HG02588 (cell line): ENCODE data around the gene PGM2.
"Not testable (repeated sequence)": the region's sequence is repeated elsewhere in the genome, so short reads cannot be mapped to it uniquely, and the experiment has no call there.

Source experiments
- ATAC-seq: cut with Tn5 transposase; IDR thresholded peaks from one replicate; pipeline ENCODE4 v1.9.1; 2021; ENCODE audit warnings: mild to moderate bottlenecking, moderate library complexity; ENCODE audit not compliant: unreplicated experiment

PGM2 gene

GRCh38 chr4:37816719-37817118 lies 9.8 kb upstream of the PGM2 start:
- no peak for ATAC-seq

- no peak for ATAC-seq
Measured at GRCh38 chr4:37818752-37819151, 7.7 kb upstream of the PGM2 start.

GRCh38 chr4:37820458-37820857 lies 6.0 kb upstream of the PGM2 start:
- ATAC-seq = not testable (repeated sequence)

- ATAC-seq = no peak
Measured at GRCh38 chr4:37821953-37822605, 4.4 kb upstream of the PGM2 start.

- ATAC-seq = not testable (repeated sequence)
Measured at GRCh38 chr4:37825501-37825900, 985 bp upstream of the PGM2 start.

GRCh38 chr4:37825968-37826294 lies 555 bp upstream of the PGM2 start:
- ATAC-seq = peak; percentile 9

GRCh38 chr4:37827030-37827685 lies 672 bp downstream of the PGM2 start:
- peak; percentile 40 for ATAC-seq

GRCh38 chr4:37827802-37828321 lies 1.4 kb downstream of the PGM2 start:
- no peak for ATAC-seq

- ATAC-seq = no peak
Measured at GRCh38 chr4:37828843-37829242, 2.4 kb downstream of the PGM2 start.

- no peak for ATAC-seq
Measured at GRCh38 chr4:37830640-37831039, 4.2 kb downstream of the PGM2 start.

GRCh38 chr4:37835031-37835430 lies 8.5 kb downstream of the PGM2 start:
- no peak for ATAC-seq

- ATAC-seq = no peak
Measured at GRCh38 chr4:37835806-37836205, 9.3 kb downstream of the PGM2 start.

- no peak for ATAC-seq
Measured at GRCh38 chr4:37836274-37836673, 9.8 kb downstream of the PGM2 start.

- no peak for ATAC-seq
Measured at GRCh38 chr4:37836838-37837440, 10.5 kb downstream of the PGM2 start.

- ATAC-seq = no peak
Measured at GRCh38 chr4:37837446-37837845, 11.0 kb downstream of the PGM2 start.

GRCh38 chr4:37839426-37839825 lies 12.9 kb downstream of the PGM2 start:
- no peak for ATAC-seq

- no peak for ATAC-seq
Measured at GRCh38 chr4:37844204-37844603, 17.7 kb downstream of the PGM2 start.

- ATAC-seq = no peak
Measured at GRCh38 chr4:37845201-37845600, 18.7 kb downstream of the PGM2 start.

GRCh38 chr4:37847311-37847884 lies 20.9 kb downstream of the PGM2 start:
- ATAC-seq = no peak

- ATAC-seq = no peak
Measured at GRCh38 chr4:37852376-37852775, 25.9 kb downstream of the PGM2 start.

- ATAC-seq = no peak
Measured at GRCh38 chr4:37858112-37858511, 31.6 kb downstream of the PGM2 start.

GRCh38 chr4:37858872-37859271 lies 32.4 kb downstream of the PGM2 start:
- ATAC-seq = no peak
